Right renal cortex interstitium (tissue), 3 donors: ENCODE measurements around the gene MOB2. TPM values are rescaled to one million over a fixed set of nuclear protein-coding genes. Genes with fewer than 3 reads are reported as not detected.

Experiments used
- DNase-seq, 3 donors: peaks; one replicate each; pipeline ENCODE4 v3.0.0-alpha.2; 2013; ENCODE audit warnings: low read depth in 3 of 3, low spot score in 2 of 3
- polyA plus RNA-seq, 3 donors: library from polyadenylated mRNA; unstranded; fragments of 120-200 nt; gene quantifications; one replicate each; pipeline ENCODE4 v1.2.1, GENCODE V29; 2013; ENCODE audit not compliant: insufficient read length in 3 of 3

The MOB2 gene
- 10 to 100 TPM; 28.8 to 36.7 (median 31.6) TPM for polyA plus RNA-seq

GRCh38 chr11:1486054-1486825 lies at the start of gene MOB2:
Gene MOB2 (minus strand): TSS chr11:1486779. CDS start chr11:1486556, 223 bp downstream.
- peak in 1 of 3 donors; percentile 6 for DNase-seq

GRCh38 chr11:1534682-1535081 lies 48.1 kb upstream of the MOB2 start:
- no peak for DNase-seq

- no peak for DNase-seq
Measured at GRCh38 chr11:1534171-1534570, 47.6 kb upstream of the MOB2 start.

GRCh38 chr11:1533342-1533725 lies 46.8 kb upstream of the MOB2 start:
- DNase-seq = no peak

GRCh38 chr11:1532606-1533341 lies 46.2 kb upstream of the MOB2 start:
- DNase-seq = no peak

GRCh38 chr11:1532014-1532586 lies 45.5 kb upstream of the MOB2 start:
- DNase-seq = no peak

GRCh38 chr11:1531449-1532013 lies 45.0 kb upstream of the MOB2 start:
- DNase-seq = no peak

GRCh38 chr11:1530686-1531448 lies 44.3 kb upstream of the MOB2 start:
- DNase-seq = no peak

- DNase-seq = no peak
Measured at GRCh38 chr11:1529774-1530173, 43.2 kb upstream of the MOB2 start.

GRCh38 chr11:1529286-1529685 lies 42.7 kb upstream of the MOB2 start:
- DNase-seq = no peak

GRCh38 chr11:1528710-1529109 lies 42.1 kb upstream of the MOB2 start:
- no peak for DNase-seq

- no peak for DNase-seq
Measured at GRCh38 chr11:1526785-1527184, 40.2 kb upstream of the MOB2 start.

GRCh38 chr11:1523779-1524178 lies 37.2 kb upstream of the MOB2 start:
- DNase-seq = no peak

GRCh38 chr11:1523077-1523476 lies 36.5 kb upstream of the MOB2 start:
- no peak for DNase-seq

GRCh38 chr11:1522081-1522424 lies 35.5 kb upstream of the MOB2 start:
- no peak for DNase-seq

- no peak for DNase-seq
Measured at GRCh38 chr11:1521382-1522080, 35.0 kb upstream of the MOB2 start.

GRCh38 chr11:1520663-1521267 lies 34.2 kb upstream of the MOB2 start:
- no peak for DNase-seq

GRCh38 chr11:1520209-1520662 lies 33.7 kb upstream of the MOB2 start:
- DNase-seq = no peak
